ENCODE measurements around the gene BICC1. TPM values are rescaled to one million over a fixed set of nuclear protein-coding genes. Genes with fewer than 3 reads are reported as not detected.

The BICC1 gene
- total RNA-seq, 1 donor from 2014 or later, result 0.12 TPM

DNA sequence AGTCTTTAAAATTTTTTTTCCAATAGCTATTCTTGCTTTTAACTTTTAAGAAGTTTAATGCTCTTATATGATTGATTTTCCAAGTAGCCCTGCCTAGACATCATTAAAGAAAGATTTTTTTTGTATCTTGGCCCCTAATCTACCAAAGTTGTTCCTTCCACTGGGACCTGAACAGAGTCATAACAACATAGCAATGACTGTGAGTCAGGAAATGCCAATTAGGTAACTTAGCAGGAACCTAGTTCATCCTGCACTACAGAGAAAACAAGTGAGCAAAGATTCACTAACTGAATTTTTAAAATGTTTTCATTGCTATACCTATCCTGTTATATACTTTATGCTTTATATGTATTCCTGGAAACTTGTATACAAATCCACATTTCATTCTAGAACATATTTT, 284.7 kb downstream of the BICC1 start:
- no peak for DNase-seq
- no peaks in the 10 kb centered on the region for H3K27me3 Mint-ChIP-seq (ENCODE audit: unreplicated experiment)
- TF ChIP-seq, protein P1, sequence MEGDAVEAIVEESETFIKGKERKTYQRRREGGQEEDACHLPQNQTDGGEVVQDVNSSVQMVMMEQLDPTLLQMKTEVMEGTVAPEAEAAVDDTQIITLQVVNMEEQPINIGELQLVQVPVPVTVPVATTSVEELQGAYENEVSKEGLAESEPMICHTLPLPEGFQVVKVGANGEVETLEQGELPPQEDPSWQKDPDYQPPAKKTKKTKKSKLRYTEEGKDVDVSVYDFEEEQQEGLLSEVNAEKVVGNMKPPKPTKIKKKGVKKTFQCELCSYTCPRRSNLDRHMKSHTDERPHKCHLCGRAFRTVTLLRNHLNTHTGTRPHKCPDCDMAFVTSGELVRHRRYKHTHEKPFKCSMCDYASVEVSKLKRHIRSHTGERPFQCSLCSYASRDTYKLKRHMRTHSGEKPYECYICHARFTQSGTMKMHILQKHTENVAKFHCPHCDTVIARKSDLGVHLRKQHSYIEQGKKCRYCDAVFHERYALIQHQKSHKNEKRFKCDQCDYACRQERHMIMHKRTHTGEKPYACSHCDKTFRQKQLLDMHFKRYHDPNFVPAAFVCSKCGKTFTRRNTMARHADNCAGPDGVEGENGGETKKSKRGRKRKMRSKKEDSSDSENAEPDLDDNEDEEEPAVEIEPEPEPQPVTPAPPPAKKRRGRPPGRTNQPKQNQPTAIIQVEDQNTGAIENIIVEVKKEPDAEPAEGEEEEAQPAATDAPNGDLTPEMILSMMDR (IDR thresholded peaks at IDR 0.05; ENCODE audit: partially characterized antibody, unreplicated experiment), result no peak
- peaks cover 15% of the 10 kb centered on the region for H3K4me1 Mint-ChIP-seq (ENCODE audit: low read depth, unreplicated experiment)
- H3K9me3 Mint-ChIP-seq (ENCODE audit: unreplicated experiment), result peaks cover 1% of the 10 kb centered on the region
- no peak overlapping the region for H3K27ac Mint-ChIP-seq (ENCODE audit: unreplicated experiment)
- no peaks in the 10 kb centered on the region for H3K36me3 Mint-ChIP-seq (ENCODE audit: unreplicated experiment)
- no peak overlapping the region for H3K4me3 Mint-ChIP-seq (ENCODE audit: unreplicated experiment)

DNA sequence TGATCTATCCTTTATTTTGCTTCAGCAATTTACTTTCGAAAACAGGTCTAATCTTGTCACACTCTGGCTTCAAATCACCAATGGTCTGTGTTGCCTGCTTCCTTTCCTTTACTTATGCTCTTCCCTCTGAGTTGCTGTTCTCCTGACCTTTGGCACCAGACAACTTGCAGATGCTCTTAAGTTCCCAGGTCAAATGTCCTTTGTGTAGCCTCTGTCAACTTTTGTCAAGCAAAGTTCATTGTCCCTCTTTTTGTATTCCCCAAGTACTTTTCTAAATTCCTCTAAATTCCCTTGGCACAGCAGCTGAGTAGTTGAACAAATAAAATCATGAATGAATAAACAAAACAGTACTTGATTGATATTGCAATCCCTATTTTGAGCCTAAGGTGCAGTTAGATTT, 289.4 kb downstream of the BICC1 start:
- Mint-ChIP-seq H3K36me3 (ENCODE audit: unreplicated experiment) (no peaks in the 10 kb centered on the region), H3K4me3 (ENCODE audit: unreplicated experiment) (no peak overlapping the region), H3K27me3 (ENCODE audit: unreplicated experiment) (no peaks in the 10 kb centered on the region), H3K9me3 (ENCODE audit: unreplicated experiment) (no peaks in the 10 kb centered on the region), H3K27ac (ENCODE audit: unreplicated experiment) (no peak overlapping the region), H3K4me1 (ENCODE audit: low read depth, unreplicated experiment) (peaks cover 4% of the 10 kb centered on the region)
- TF ChIP-seq, protein P1 (IDR thresholded peaks at IDR 0.05; ENCODE audit: partially characterized antibody, unreplicated experiment), result no peak
- DNase-seq, result no peak

DNA sequence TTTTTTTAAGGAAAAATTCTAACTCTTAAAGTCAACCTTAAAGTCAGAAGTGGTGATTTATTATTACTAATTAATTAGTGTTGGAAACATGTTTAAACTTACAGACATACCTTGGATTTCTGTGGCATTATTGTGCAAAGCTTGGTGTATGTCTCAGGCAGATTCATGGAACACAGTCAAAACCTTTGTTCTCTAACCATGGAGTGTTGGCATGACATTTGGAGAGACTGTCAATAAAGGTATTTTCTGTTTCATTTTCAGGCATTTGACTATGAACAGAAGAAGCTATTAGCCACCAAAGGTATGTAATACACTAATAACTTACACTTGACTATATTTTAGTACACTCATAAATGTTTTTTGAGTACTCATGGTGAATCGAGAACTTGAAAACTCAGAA, 293.7 kb downstream of the BICC1 start:
- Mint-ChIP-seq H3K27me3 (ENCODE audit: unreplicated experiment) (no peaks in the 10 kb centered on the region), H3K9me3 (ENCODE audit: unreplicated experiment) (no peaks in the 10 kb centered on the region), H3K36me3 (ENCODE audit: unreplicated experiment) (no peaks in the 10 kb centered on the region), H3K4me3 (ENCODE audit: unreplicated experiment) (no peak overlapping the region), H3K4me1 (ENCODE audit: low read depth, unreplicated experiment) (no peaks in the 10 kb centered on the region), H3K27ac (ENCODE audit: unreplicated experiment) (no peak overlapping the region)
- DNase-seq, result no peak
- TF ChIP-seq, protein P1 (IDR thresholded peaks at IDR 0.05; ENCODE audit: partially characterized antibody, unreplicated experiment), result no peak

DNA sequence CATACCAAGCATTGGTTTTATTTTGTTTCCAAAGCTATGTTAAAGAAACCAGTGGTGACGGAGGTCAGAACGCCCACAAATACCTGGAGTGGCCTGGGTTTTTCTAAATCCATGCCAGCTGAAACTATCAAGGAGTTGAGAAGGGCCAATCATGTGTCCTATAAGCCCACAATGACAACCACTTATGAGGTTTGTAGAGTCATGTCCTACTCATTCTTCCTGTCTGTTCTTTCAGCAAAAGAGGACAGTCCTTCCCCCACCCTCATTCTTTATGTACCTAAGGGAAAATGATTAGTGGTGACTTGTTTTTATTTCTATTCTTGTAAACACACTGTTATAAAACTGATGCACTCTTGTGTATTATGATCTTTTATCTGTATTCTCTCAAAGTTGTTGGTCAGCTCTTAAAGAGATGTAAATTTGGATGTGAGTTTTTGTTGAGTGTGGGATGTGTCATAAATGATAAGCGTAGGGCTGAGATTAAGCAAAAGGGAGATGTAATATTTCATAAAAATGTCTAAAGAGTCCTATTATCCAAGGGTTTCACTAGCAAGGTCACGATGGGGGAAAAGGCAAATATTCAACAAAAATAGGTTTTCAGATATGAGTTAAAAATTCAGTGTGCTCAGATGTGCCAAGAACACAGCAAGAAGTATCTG, 294.4 kb downstream of the BICC1 start:
- no peak overlapping the region for H3K4me3 Mint-ChIP-seq (ENCODE audit: unreplicated experiment)
- H3K36me3 Mint-ChIP-seq (ENCODE audit: unreplicated experiment), result no peaks in the 10 kb centered on the region
- H3K27ac Mint-ChIP-seq (ENCODE audit: unreplicated experiment), result no peak overlapping the region
- no peak for DNase-seq
- H3K4me1 Mint-ChIP-seq (ENCODE audit: low read depth, unreplicated experiment), result no peaks in the 10 kb centered on the region
- no peaks in the 10 kb centered on the region for H3K9me3 Mint-ChIP-seq (ENCODE audit: unreplicated experiment)
- no peaks in the 10 kb centered on the region for H3K27me3 Mint-ChIP-seq (ENCODE audit: unreplicated experiment)
- TF ChIP-seq, protein P1 (IDR thresholded peaks at IDR 0.05; ENCODE audit: partially characterized antibody, unreplicated experiment), result no peak

DNA sequence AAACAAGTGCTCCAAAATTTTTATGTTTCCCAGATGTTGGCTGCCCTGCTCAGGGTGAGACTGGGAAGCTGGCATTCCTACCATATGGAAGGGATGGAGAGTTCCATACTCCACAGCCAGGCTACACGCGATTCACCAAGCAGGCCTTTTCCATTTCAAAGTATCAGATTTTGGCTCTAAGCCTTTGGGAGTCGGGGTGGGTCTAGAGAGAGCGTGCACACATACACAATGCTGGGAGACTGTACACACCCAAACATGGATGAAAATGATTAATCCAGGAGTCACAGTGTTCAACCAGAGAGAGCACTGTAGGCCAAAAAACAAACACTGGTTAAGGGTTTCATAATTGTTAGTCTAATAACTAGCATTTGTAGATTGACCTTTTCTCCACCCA, 295.0 kb downstream of the BICC1 start:
- Mint-ChIP-seq H3K9me3 (ENCODE audit: unreplicated experiment) (no peaks in the 10 kb centered on the region), H3K4me3 (ENCODE audit: unreplicated experiment) (no peak overlapping the region), H3K36me3 (ENCODE audit: unreplicated experiment) (no peaks in the 10 kb centered on the region), H3K4me1 (ENCODE audit: low read depth, unreplicated experiment) (no peaks in the 10 kb centered on the region), H3K27ac (ENCODE audit: unreplicated experiment) (no peak overlapping the region), H3K27me3 (ENCODE audit: unreplicated experiment) (no peaks in the 10 kb centered on the region)
- TF ChIP-seq, protein P1 (IDR thresholded peaks at IDR 0.05; ENCODE audit: partially characterized antibody, unreplicated experiment), result no peak
- DNase-seq, result no peak

All from glutamatergic neuron (in vitro differentiated cells).